HEK293T (cell line): ENCODE measurements around the gene ZNF532.

Source experiments
- CTCF ChIA-PET: fragments of 350-600 bp; formaldehyde crosslinking; extraction: SDS; loops from one replicate; lab custom pipeline; 2021; ENCODE audit warnings: antibody characterized with exemption, inconsistent platforms; lab: Yijun Ruan, JAX
- POLR2A ChIA-PET: fragments of 350-600 bp; formaldehyde crosslinking; extraction: SDS; loops from one replicate; lab custom pipeline; 2020; ENCODE audit warnings: antibody characterized with exemption, inconsistent platforms; lab: Yijun Ruan, JAX
- DNase-seq: peaks from one replicate; pipeline ENCODE4 v3.0.0; 2012; ENCODE audit warnings: mixed read lengths; ENCODE audit errors: extremely low spot score
- ARNT ChIP-seq: fragments of 450-650 bp; IDR thresholded peaks from 2 replicates; pipeline ENCODE4 v1.6.1; 2017; ENCODE audit warnings: mild to moderate bottlenecking
- BHLHE40 ChIP-seq: fragments of 450-650 bp; IDR thresholded peaks from 2 replicates; pipeline ENCODE4 v1.6.1; 2016; ENCODE audit warnings: mild to moderate bottlenecking, moderate library complexity, borderline replicate concordance
- CTBP1 ChIP-seq: fragments of 450-650 bp; IDR thresholded peaks from 2 replicates; pipeline ENCODE4 v1.6.1; 2016; ENCODE audit warnings: borderline replicate concordance
- ELF4 ChIP-seq: fragments of 450-650 bp; IDR thresholded peaks from 2 replicates; pipeline ENCODE4 v1.6.1; 2017; ENCODE audit warnings: antibody characterized with exemption
- FOXA1 ChIP-seq: fragments of 450-650 bp; IDR thresholded peaks from 2 replicates; pipeline ENCODE4 v1.6.1; 2016; ENCODE audit warnings: mild to moderate bottlenecking
- FOXK2 ChIP-seq: fragments of 450-650 bp; IDR thresholded peaks from 2 replicates; pipeline ENCODE4 v1.6.1; 2016; ENCODE audit warnings: mild to moderate bottlenecking
- FOXM1 ChIP-seq: fragments of 450-650 bp; IDR thresholded peaks from 2 replicates; pipeline ENCODE4 v1.6.1; 2017; ENCODE audit warnings: mild to moderate bottlenecking, borderline replicate concordance
- HDGF ChIP-seq: fragments of 450-650 bp; IDR thresholded peaks from 2 replicates; pipeline ENCODE4 v1.6.1; 2017; ENCODE audit warnings: antibody characterized with exemption, borderline replicate concordance
- L3MBTL2 ChIP-seq: fragments of 450-650 bp; conservative IDR thresholded peaks from 2 replicates; pipeline ENCODE4 v1.6.1; 2016; ENCODE audit warnings: mild to moderate bottlenecking
- LEF1 ChIP-seq: fragments of 450-650 bp; IDR thresholded peaks from 2 replicates; pipeline ENCODE4 v1.6.1; 2017; ENCODE audit warnings: mild to moderate bottlenecking, borderline replicate concordance
- NFRKB ChIP-seq: fragments of 450-650 bp; IDR thresholded peaks from 2 replicates; pipeline ENCODE4 v1.6.1; 2016; ENCODE audit warnings: mild to moderate bottlenecking, moderate library complexity
- PKNOX1 ChIP-seq: fragments of 450-650 bp; IDR thresholded peaks from 2 replicates; pipeline ENCODE4 v1.6.1; 2016
- SP1 ChIP-seq: fragments of 450-650 bp; IDR thresholded peaks from 2 replicates; pipeline ENCODE4 v1.6.1; 2017
- SUZ12 ChIP-seq: fragments of 450-650 bp; IDR thresholded peaks from 2 replicates; pipeline ENCODE4 v1.6.1; 2016; ENCODE audit warnings: mild to moderate bottlenecking
- TARDBP ChIP-seq: fragments of 450-650 bp; IDR thresholded peaks from 2 replicates; pipeline ENCODE4 v1.6.1; 2016
- ZNF384 ChIP-seq: fragments of 450-650 bp; IDR thresholded peaks from 2 replicates; pipeline ENCODE4 v1.6.1; 2016

ZNF532 gene

GRCh38 chr18:58898010-58898799, 33.5 kb downstream of the ZNF532 start:
- no peak for TF ChIP-seq SUZ12
- TF ChIP-seq NFRKB: no peak
- TF ChIP-seq L3MBTL2: no peak
- TF ChIP-seq BHLHE40: no peak
- no peak for TF ChIP-seq PKNOX1
- no peak for TF ChIP-seq CTBP1
- TF ChIP-seq FOXA1: no peak
- TF ChIP-seq LEF1: no peak
- no peak for TF ChIP-seq ZNF384
- TF ChIP-seq TARDBP: no peak
- TF ChIP-seq SP1: no peak
- no peak for TF ChIP-seq ARNT
- no peak for TF ChIP-seq ELF4
- TF ChIP-seq HDGF: no peak
- no peak for TF ChIP-seq FOXM1
- TF ChIP-seq FOXK2: no peak
- POLR2A ChIA-PET: no interaction called here
- DNase-seq: no peak
- CTCF ChIA-PET: no interaction called here

DNA sequence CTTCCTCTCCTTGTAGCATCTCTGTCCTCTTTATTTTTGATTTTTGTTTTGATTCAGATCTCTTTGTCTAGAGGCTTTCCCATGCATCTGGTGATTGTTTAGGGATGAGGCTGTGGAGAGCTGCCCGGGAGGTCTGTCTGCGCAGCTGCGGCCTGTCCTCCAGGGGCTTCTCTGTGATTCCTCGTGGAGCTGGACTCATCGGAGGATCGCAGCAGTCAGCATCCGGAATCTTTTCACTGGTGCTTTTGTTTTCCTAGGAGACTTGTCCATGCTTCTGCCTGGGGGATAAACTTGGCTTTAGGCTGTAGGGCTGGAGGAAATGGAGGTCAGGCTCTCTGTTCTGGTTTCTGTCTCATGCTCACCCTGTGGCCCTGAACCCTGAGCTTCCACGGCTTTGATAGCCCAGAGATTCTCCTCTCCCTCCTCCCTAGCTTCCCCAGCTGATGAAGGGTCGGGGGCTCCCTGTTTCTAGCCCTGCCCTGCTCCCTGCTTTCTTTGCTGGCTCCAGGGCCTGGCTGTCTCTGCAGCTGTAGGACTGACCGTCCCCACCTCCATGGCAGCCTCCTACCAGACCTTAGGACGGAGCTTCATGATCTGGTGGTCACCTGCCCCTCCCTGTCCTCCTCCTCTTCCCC, 35.5 kb downstream of the ZNF532 start:
- no peak for TF ChIP-seq NFRKB
- no peak for TF ChIP-seq PKNOX1
- TF ChIP-seq FOXK2: no peak
- no peak for TF ChIP-seq L3MBTL2
- no peak for TF ChIP-seq SP1
- TF ChIP-seq SUZ12: no peak
- no peak for TF ChIP-seq LEF1
- no peak for TF ChIP-seq ELF4
- no peak for TF ChIP-seq ARNT
- no peak for TF ChIP-seq CTBP1
- DNase-seq: no peak
- CTCF ChIA-PET: no interaction called here
- POLR2A ChIA-PET: no interaction called here

GRCh38 chr18:58901143-58901542, 36.5 kb downstream of the ZNF532 start:
- CTCF ChIA-PET: no interaction called here
- TF ChIP-seq L3MBTL2 (no peak), SP1 (no peak), ZNF384 (no peak), FOXM1 (no peak), TARDBP (no peak), HDGF (no peak), CTBP1 (no peak), FOXK2 (no peak), BHLHE40 (no peak), ELF4 (no peak), FOXA1 (no peak), LEF1 (no peak)
- no peak for DNase-seq
- POLR2A ChIA-PET: no interaction called here

- ChIA-PET POLR2A (no interaction called here), CTCF (no interaction called here)
- TF ChIP-seq CTBP1 (no peak), TARDBP (no peak), PKNOX1 (no peak), ZNF384 (no peak), BHLHE40 (no peak), FOXA1 (no peak), ARNT (no peak), SUZ12 (no peak), L3MBTL2 (no peak), LEF1 (no peak), ELF4 (no peak), NFRKB (no peak), FOXM1 (no peak), SP1 (no peak), HDGF (no peak), FOXK2 (no peak)
- DNase-seq: no peak
Observed at GRCh38 chr18:58901783-58902182, 37.1 kb downstream of the ZNF532 start.

DNA sequence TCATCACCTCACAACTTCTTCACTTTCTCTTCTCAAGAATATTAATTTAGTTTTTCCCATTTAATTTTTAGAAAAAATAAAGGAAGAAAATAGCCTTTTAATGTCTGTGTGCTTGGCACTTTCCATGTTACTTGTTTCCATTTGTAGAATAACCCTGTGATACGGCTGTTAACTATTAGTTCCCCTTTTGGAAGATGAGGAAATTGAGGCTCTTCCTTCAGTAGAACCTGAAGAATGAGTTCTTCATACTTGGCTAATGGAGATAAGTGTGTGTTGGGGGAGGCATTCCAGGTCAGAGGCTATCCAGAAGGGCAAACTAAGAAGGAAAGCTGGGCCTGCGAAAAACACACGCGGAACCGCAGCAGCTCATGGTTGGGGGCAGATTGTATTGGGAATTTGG, 38.3 kb downstream of the ZNF532 start:
- CTCF ChIA-PET: no interaction called here
- no peak for TF ChIP-seq BHLHE40
- TF ChIP-seq ARNT: no peak
- TF ChIP-seq LEF1: no peak
- no peak for TF ChIP-seq ELF4
- no peak for TF ChIP-seq L3MBTL2
- no peak for TF ChIP-seq PKNOX1
- no peak for TF ChIP-seq NFRKB
- no peak for TF ChIP-seq SUZ12
- TF ChIP-seq FOXA1: no peak
- no peak for TF ChIP-seq ZNF384
- TF ChIP-seq CTBP1: no peak
- no peak for TF ChIP-seq SP1
- no peak for TF ChIP-seq FOXK2
- TF ChIP-seq HDGF: no peak
- DNase-seq: no peak
- POLR2A ChIA-PET: no interaction called here
